NOMO-1 treated with dmso at 0.1 percent for 144 hours (cell line): ENCODE results near the gene OLR1.

Experiments used
- DNase-seq: peaks from one replicate; lab custom pipeline; 2025; ENCODE audit not compliant: unreplicated experiment; lab: John Stamatoyannopoulos, UW

OLR1 gene

DNA sequence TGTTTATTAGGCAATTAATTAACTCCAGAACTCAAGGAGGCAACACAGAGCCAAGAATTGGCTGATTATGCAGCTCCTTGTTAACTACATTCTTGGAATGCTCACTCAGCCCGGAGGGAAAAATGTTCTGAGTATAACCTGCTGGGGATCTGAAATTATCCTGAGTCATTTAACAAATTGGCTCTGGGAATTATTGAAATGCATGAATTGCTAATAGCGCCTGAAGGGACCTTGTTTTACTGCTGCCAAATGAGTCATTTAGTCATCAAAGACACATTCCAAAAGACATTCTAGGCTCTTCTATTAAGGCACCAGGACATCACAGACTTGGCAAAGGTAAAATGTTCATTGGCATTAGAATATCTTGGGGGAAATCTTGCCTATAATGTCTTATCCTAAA is 19.9 kb upstream of the OLR1 start:
- no peak for DNase-seq

DNA sequence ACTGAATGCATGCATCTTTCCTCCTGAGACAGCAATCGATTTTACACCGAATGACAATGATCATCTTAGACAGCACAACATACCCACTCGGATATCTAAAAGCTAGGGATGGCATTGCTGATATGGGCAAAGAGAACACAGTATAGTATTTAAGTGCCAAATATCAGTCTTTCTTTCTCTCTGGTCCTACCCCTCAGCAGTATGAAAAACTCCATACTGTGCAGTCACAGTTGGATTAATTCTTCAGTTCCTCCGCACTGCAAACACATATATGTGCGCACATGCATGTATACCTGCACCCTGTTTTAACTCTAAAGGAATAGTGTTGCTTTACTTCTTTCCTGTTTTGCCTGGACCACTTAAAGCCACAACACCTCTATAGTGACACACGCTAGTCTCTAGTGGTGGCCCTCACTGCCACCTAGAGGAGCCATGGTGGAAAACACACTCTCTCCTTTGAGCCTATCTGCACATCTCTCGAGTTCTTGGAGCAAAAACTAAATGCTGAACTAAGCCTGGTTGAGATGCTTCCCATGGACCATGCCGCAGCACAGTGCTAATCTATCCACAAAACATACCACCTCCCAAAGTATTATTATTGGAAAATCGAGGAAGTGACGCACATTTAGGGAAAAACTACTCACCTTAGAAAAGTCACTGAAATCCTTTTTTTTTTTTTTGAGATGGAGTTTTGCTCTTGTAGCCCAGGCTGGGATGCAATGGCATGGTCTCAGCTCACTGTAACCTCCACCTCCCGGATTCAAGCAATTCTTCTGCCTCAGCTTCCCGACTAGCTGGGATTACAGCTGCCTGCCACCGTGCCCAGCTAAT is 18.8 kb upstream of the OLR1 start:
- peak; percentile 54 for DNase-seq

DNA sequence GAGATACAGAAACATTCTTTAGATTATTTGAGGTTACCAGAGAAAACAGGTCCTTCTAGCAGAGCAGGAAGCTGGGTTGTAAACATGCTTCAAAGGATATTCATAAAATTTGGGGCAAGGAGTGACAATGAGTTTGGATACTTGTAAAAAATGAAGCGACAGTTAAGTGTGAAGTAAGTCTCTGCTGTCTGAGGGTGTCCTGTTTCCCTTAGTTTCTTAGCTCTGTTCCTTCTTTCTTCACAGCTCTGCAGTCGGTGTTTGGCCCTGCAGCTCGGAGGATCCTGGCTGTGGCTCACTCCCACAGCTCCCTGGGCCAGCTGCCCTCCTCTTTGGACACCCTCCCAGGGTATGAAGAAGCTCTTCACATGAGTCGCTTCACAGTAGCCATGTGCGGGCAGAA is 17.7 kb upstream of the OLR1 start:
- no peak for DNase-seq

DNA sequence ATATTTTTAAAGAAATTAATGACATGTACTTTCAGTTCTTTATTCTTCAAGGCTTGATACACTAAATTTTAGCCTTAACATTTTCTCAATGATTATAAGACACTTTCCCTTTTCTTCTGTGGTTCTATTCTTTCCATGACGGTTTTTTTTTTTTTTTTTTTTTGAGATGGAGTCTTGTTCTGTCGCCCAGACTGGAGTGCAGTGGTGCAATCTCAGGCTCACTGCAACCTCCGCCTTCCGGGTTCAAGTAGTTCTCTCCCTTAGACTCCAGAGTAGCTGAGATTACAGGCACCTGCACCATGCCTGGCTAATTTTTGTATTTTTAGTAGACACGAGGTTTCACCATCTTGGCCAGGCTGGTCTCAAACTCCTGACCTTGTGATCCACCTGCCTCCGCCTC is 15.0 kb upstream of the OLR1 start:
- DNase-seq: peak; percentile 11

DNA sequence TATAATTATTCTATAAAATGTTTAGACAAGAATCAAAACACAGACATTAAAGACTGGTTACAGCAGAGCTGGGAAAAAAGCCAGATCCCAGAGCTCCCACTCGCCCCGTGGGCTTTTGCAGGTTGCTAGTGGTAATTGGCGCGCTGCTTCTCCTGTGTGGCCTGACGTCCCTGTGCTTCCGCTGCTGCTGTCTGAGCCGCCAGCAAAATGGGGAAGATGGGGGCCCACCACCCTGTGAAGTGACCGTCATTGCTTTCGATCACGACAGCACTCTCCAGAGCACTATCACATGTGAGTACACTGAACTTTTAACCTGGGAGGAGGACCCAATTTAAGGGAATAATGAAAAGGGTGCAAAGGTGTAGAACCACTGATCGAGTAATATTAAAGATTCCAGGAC is 14.4 kb upstream of the OLR1 start:
- peak; percentile 66 for DNase-seq

DNA sequence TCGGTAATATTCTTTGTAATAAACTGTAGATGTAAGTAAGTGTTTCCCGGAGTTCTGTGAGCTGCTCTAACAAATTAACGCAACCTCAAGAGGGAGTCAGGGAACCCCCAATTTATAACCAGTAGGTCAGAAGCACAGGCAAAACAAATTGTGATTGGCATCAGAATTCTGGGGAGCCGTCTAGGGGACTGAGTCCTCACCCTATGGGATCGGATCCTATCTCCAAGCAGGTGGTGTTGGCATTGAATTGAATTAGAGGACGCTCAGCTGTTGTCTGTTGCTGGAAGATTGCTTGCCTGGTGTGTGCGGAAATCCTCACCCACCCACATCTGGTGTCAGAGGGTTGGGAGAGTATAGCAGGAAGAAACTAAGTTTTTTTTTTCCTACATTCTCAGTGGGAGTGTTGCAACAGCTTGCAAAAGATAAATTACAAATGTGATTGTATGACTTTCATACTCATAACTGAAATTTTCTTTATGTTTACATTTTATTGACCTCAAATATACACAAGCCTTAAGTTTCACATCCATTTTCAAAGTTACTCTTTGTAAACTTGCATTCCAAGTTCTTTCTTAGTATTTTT is 12.4 kb upstream of the OLR1 start:
- DNase-seq: no peak

DNA sequence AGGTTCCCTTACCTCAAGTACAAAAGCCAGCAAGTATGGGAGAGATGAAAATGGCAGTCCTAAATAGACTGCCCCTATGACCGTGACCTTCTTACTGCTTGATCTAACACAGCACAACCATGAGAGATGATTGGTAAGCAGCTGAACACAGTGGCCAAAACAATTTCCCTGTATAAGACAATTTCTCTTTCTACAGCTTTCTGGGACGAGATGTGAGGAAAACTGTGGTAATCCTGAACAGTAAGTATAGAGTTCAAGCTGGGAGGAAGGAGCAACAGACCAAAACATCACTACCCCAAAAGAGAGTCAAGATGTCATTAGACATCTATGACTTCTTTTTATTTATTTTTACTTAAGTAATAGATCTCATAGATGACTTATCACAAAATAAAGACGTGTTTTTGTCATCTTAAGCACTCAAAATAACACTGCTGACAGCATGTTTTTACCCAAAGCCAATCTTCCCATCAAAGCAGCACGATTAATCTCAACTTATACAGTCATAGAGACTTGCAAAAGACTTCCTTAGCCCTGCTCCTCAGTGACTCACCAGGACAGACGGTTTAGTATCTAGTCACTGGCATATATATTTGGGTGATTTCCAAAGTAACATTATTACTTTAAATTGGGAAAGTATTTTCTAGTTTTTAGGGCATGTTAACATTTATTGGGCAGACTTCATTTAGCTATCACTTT is 10.6 kb upstream of the OLR1 start:
- peak; percentile 50 for DNase-seq

DNA sequence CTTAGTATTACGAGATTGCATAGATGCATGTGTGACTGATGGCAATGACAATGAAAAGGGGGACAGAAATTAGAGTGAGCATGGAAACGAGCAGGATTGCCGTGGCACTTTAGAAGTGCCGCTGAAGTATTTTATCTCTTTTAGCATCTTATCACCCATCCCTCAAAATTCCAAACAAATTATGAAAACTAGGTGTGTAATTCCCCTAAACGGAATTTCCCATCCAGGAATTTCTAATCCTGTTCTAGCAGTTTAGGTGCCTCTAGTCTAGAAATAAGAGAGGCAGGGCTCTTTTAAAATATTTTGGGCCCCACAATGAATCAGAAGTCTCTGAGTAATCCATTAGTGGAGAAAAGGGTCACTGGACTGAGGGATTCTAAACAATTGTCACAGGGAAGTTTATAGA is 7.8 kb upstream of the OLR1 start:
- no peak for DNase-seq

DNA sequence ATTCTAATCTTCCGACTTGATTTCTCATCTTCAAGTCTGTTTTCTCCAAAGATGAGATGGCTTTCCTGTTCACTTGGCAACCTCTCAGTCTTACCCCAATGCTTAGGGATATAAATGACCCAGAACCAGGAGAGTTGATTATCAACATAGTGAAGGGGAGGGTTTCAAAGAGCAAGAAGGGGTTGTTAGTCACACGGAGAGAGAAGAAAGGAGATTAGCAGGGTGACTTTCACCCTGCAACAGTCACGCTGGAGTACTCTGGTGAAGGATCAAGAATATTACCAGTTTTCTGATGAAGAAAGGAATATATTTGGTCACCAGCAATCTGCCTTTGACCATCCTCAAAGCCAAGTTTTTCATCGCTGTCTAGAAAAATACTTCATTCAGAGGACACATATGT is 6.9 kb upstream of the OLR1 start, which contains the start of gene TMEM52B:
TMEM52B (plus strand) TSS at position 212 of the 400 bp plus-strand sequence. CDS start 543 bp downstream, outside the sequence.
- DNase-seq: no peak

DNA sequence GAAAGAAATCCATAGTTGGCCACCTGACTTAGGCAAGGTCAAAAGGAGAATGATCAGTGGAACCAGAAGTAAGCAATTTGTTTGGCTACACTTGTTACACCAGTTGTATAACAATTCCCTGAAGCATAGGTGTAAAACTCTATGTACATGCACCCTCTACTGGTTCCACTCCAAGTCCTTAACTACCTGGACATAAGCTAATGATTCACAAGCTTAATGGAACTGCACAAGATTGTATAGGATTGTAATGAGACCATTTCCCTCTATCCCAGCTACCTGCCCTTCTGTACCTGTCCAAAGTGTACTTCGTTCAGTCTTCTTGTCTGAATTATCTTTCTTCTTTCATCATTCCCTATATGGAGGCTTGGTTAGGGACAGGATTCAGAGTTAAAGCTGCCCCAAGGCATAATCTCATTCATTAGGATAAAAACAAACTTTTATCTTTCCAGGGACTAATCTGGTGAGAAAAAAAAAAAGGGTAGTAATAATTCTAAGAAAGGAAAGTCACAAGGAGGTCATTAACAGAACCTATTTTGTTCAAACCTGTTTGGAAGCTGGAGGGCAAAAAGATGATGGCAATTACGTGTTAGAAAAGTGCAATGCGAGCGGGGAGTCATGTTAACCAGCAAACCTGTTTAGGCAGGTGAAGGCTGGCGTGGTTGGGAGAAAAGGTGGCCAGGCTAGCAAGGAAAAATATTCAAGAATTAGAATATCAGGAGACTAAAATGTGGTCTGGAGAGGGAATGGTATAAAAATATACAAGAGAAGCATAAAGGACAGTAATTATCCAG is 4.1 kb upstream of the OLR1 start:
- DNase-seq: no peak

DNA sequence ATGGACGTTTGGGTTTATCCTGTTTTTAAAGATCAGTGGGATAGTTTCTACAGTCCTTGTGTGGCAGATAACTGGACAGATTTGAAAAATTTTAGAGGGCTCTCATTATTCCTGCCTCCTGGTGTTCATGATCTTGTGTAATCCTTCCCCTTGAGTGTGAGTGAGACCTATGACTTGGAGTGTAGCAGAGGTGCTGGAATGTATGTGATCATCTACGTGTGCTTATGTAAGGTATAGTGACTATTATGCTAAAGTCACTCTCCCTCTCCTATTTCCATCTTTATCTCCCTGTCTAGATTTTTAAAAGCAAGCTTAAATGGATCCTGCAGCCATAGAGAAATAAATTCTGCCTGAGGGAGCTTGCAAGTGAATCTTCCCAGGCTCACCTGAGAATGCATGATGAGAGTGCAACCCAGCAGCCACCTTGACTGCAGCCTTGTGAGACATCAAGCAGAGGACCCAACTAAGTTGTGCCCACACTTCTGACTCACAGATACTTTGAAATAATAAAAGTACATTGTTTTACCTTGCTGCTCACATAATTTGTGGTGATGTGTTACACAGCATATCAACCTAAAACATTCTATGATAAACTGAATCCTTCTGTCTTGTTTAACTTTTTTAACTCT is 3.2 kb upstream of the OLR1 start:
- DNase-seq: no peak

DNA sequence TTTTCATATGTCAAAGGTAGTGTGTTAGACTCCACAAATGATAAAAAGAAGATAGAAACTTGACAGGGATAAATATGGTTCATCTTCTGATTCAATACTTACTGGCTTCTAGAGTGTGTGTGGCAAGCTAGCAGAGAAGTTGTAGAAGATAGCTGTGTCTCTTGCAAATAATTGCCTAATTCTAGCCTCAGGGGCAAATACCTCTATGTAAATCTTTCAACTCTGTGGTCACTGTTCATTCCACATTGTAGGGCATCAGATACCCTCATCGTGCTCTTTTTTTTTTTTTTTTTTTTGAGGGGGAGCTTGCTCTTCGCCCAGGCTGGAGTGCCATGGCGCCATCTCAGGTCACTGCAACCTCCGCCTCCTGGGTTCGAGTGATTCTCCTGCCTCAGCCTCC is 1.7 kb downstream of the OLR1 start:
- DNase-seq: peak; percentile 28

DNA sequence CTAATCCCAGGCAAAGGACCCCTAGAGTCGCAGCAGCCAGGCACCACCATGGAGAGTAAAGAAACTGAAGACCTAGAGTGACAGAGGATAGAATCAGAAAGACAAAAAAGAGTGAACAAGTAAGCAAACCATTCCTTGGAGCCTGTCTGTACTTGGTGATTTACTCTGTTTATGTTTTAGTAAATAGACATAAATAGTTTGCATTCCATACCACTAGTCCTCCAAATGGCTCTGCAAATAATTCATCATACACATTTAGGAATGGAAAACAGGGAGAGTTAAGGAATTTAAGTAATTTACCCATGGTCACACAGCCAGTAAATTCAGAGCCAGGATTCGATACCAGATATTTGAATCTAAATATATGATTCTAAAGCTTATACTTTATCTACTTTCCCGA is 2.8 kb downstream of the OLR1 start:
- no peak for DNase-seq

DNA sequence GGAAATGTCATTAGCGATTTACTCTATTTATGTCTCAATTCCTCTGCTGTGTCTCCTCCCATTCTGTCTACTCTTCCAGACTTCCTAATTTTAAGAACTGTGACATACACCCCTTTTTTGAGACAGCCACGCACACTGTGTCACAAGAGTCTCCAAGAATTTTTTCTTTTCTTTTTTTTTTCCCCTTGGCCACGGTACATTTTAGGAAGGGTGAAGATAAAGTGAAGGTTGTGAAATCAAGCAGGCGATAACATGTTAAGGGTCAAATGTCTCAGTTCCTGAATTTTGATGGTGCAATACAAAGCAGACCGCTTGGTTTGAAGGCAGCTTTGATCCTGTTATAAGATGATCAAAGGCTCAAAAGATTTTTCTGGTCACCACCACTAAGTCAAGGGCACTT is 4.3 kb downstream of the OLR1 start:
- peak; percentile 88 for DNase-seq

DNA sequence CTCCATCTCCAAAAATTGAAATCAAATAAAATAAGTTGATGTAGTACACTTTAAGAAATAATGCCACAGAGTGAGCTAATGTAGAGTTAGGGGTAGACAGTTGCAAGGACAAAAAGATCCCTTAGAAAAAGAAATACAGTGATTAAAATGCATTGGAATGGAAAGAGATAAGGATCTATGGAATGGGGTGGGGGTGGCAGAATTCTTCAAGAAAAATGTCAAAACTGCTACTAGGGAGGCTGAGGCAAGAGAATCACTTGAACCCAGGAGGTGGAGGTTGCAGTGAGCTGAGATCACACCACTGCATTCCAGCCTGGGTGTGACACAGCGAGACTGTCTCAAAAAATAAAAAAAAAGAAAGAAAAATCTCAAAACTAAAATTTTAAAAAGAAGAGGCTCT is 6.5 kb downstream of the OLR1 start:
- DNase-seq: no peak

DNA sequence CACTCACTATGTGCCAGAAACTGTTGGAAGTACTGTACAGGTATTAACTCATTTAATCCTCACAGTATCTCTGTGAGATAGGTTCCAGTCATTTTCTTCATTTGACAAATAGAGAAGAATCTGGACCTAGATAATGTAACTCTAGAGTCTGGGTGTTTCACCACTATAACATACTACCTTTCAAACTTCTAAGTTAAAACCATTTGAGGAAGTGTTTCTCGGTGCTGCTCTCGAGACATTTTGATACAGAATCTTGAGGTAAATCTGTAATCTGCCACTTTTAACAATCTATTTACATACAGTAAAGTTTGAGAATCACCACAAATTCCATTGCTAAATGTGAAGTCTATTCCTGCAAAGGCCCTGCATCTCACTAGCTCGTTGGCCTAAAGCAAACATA is 8.8 kb downstream of the OLR1 start:
- DNase-seq: no peak

DNA sequence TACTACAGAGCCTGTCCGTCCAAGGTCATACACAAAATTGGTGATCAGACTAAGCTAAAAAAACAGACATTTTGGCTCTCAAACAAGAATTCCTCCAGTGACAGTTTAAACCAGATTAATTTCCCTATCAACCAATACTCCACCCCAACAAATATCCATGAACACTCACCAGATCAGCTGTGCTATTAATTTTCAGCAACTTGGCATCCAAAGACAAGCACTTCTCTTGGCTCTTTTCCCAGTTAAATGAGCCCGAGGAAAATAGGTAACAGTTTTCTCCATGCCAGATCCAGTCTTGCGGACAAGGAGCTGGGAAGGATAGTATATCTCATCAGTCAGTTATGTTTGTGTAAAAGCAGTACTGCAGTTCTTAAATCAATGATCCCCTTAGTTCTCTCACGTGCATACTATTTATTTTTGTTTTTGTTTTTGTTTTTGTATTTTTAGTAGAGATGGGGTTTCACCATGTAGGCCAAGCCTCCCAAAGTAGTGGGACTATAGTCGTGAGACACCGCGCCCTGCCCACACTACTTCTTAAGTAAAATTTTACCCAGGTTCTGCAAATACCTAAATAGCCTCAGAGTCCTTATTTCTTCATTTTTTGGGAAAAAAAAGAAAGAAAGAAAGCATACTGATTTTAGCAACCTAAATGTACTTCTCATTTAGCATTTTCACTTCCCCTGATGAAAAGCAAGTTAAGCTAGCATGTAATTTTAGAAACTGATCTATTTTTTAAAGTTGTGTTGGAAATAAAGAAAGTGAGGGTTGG is 11.1 kb downstream of the OLR1 start:
- DNase-seq: peak; percentile 38

DNA sequence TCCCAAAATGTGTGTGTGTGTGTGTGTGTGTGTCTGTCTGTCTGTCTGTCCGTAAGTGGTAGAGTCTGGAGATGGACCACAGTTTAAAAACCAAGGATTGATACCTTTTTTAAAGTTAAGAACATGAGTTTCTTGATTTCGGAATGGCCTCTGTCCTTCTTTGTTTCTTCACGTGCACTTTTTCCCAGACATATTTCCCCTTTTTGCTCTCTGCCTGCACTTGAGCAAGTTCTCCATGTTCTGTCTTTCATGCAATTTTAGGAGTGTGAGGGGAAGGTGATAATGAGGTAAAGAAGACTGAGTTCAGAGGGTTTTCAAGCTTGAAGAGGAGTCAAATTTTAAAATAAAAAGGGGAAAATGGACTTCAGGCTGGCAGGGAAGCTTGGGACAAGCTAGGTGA is 12.7 kb downstream of the OLR1 start:
- DNase-seq: no peak

DNA sequence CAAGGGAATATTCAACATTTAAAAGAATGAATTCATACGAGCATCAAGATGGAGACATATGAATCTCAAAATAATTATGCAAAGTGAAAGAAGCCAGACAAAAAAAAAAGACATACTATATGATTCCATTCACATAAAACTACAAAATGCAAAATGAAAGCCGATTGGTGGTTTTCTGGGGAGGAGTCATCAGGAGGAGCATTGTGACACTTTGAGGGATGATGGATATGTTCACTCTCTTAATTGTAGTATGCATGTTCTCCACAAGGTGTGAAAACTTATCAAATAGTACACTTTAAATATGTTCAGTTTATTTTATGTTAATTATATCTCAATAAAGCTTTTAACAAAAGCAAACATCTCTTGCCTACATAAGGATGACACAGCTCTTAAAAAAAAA is 13.5 kb downstream of the OLR1 start:
- DNase-seq: no peak

DNA sequence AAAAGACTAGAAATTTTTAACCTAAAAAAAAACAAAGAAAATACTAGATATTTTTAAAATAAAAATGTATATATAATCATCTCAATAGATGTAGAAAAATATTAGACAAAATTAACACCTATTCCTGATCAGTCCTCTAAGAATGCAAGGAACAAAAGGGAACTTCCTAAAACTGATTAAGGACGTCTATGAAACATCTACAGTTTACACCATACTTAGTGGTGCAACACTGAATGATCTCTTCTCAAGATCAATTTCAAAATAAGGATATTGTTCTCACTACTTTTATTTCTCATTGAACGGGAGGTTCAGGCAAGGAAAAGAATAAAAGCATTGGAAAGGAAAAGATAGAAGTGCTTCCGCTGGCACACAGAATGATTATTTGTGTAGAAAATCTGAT is 16.0 kb downstream of the OLR1 start:
- DNase-seq: no peak
